SK-N-SH treated with all-trans-retinoic acid at 6 μM for 48 hours (cell line): ENCODE measurements around the gene LPP.

Source experiments
- CREB5 ChIP-seq: fragments of 250-450 bp; sonication (Bioruptor Pico); IDR thresholded peaks from 2 replicates; pipeline ENCODE4 v1.5.1; 2020; ENCODE audit warnings: low read depth, mild to moderate bottlenecking, moderate library complexity
- CSDC2 ChIP-seq: fragments of 250-450 bp; sonication (Bioruptor Pico); IDR thresholded peaks from 2 replicates; pipeline ENCODE4 v1.5.0; 2020; ENCODE audit warnings: mild to moderate bottlenecking, moderate library complexity
- ESRRG ChIP-seq: fragments of 250-450 bp; sonication (Bioruptor Pico); IDR thresholded peaks from 2 replicates; pipeline ENCODE4 v1.6.1; 2021; ENCODE audit warnings: mild to moderate bottlenecking
- ISL1 ChIP-seq: fragments of 250-450 bp; sonication (Bioruptor Pico); IDR thresholded peaks from 2 replicates; pipeline ENCODE4 v2.1.2; 2022; ENCODE audit warnings: mild to moderate bottlenecking, moderate library complexity
- OSR1 ChIP-seq: fragments of 250-450 bp; sonication (Bioruptor Pico); IDR thresholded peaks from 2 replicates; pipeline ENCODE4 v1.8.0; 2022; ENCODE audit warnings: moderate library complexity, mild to moderate bottlenecking, inconsistent platforms
- PATZ1 ChIP-seq: fragments of 250-450 bp; sonication (Bioruptor Pico); IDR thresholded peaks from 2 replicates; pipeline ENCODE4 v1.8.0; 2020; ENCODE audit warnings: mild to moderate bottlenecking, moderate library complexity, borderline replicate concordance
- RARB ChIP-seq: fragments of 250-450 bp; sonication (Bioruptor Pico); IDR thresholded peaks from 2 replicates; pipeline ENCODE4 v1.8.0; 2021; ENCODE audit warnings: mild to moderate bottlenecking, moderate library complexity
- TOX ChIP-seq: fragments of 250-450 bp; sonication (Bioruptor Pico); IDR thresholded peaks from 2 replicates; pipeline ENCODE4 v1.8.0; 2021; ENCODE audit warnings: mild to moderate bottlenecking, moderate library complexity, borderline replicate concordance
- TSHZ2 ChIP-seq: fragments of 250-450 bp; sonication (Bioruptor Pico); IDR thresholded peaks from 2 replicates; pipeline ENCODE4 v1.5.0; 2020; ENCODE audit warnings: mild to moderate bottlenecking, moderate library complexity
- ZFP30 ChIP-seq: fragments of 450-650 bp; formaldehyde crosslinking; IDR thresholded peaks from 2 replicates; pipeline ENCODE4 v1.5.0; 2022; ENCODE audit warnings: mild to moderate bottlenecking, moderate library complexity

- no peak for TF ChIP-seq ESRRG (CRISPR knock-in tag)
- TF ChIP-seq TSHZ2 (CRISPR knock-in tag) = no peak
- no peak for TF ChIP-seq TOX (CRISPR knock-in tag)
- TF ChIP-seq RARB (CRISPR knock-in tag) = no peak
- TF ChIP-seq PATZ1 (CRISPR knock-in tag) = no peak
- no peak for TF ChIP-seq ISL1 (CRISPR knock-in tag)
- TF ChIP-seq OSR1 (CRISPR knock-in tag) = no peak
- TF ChIP-seq ZFP30 (CRISPR knock-in tag) = no peak
- TF ChIP-seq CREB5 = no peak
- no peak for TF ChIP-seq CSDC2 (CRISPR knock-in tag)
Observed at GRCh38 chr3:188166441-188166840, 12.5 kb downstream of the LPP start.
